A673 (cell line): ENCODE measurements around the gene RBM27. TPM values are rescaled to one million over a fixed set of nuclear protein-coding genes. Genes with fewer than 3 reads are reported as not detected.

Experiments
- BruUV-seq: library from RNA; stranded (reverse); fragments of 400-500 nt; replicated peaks from 2 replicates; lab custom pipeline; 2021; lab: Mats Ljungman, UMichigan
- CTCF ChIA-PET: fragments of 300-600 bp; sonication (Branson Sonifier 250); formaldehyde crosslinking; loops from one replicate; lab custom pipeline; 2022; ENCODE audit warnings: antibody characterized with exemption; lab: Charles Lee
- POLR2A ChIA-PET: fragments of 300-600 bp; sonication (Branson Sonifier 250); formaldehyde crosslinking; loops from one replicate; lab custom pipeline; 2022; ENCODE audit warnings: antibody characterized with exemption; ENCODE audit not compliant: low non-redundant PET; lab: Charles Lee
- DNase-seq: peaks from one replicate; pipeline ENCODE4 v3.0.0-alpha.2; 2015; ENCODE audit warnings: low spot score
- H3K27ac ChIP-seq: fragments of 200-600 bp; sonication (generic); 2 replicates; pipeline ENCODE4 v1.5.1; 2016; ENCODE audit warnings: mixed run types, low read depth, mild to moderate bottlenecking, mixed read lengths, antibody characterized with exemption, low read length; ENCODE audit not compliant: poor library complexity, severe bottlenecking
- H3K27me3 ChIP-seq: fragments of 200-600 bp; sonication (generic); replicated peaks from 2 replicates; pipeline ENCODE4 v1.6.1; 2017; ENCODE audit warnings: mixed run types, low read depth, mild to moderate bottlenecking, mixed read lengths, antibody characterized with exemption, low read length; ENCODE audit not compliant: insufficient read depth, poor library complexity
- H3K36me3 ChIP-seq: fragments of 200-600 bp; sonication (generic); 2 replicates; pipeline ENCODE4 v1.6.1; 2016; ENCODE audit warnings: mixed run types, mild to moderate bottlenecking, mixed read lengths, antibody characterized with exemption, low read length; ENCODE audit not compliant: insufficient read depth, poor library complexity, severe bottlenecking
- H3K4me1 ChIP-seq: fragments of 200-600 bp; sonication (generic); 2 replicates; pipeline ENCODE4 v1.6.1; 2017; ENCODE audit warnings: mixed run types, mild to moderate bottlenecking, mixed read lengths, antibody characterized with exemption, low read length; ENCODE audit not compliant: insufficient read depth, poor library complexity, severe bottlenecking
- H3K4me3 ChIP-seq: fragments of 200-600 bp; sonication (generic); 2 replicates; pipeline ENCODE4 v1.5.1; 2016; ENCODE audit warnings: low read depth, mixed run types, mild to moderate bottlenecking, mixed read lengths, low read length; ENCODE audit not compliant: poor library complexity, severe bottlenecking
- H3K9me3 ChIP-seq: fragments of 200-600 bp; sonication (generic); 2 replicates; pipeline ENCODE4 v1.6.1; 2016; ENCODE audit warnings: mixed run types, low read depth, mild to moderate bottlenecking, mixed read lengths, antibody characterized with exemption, low read length; ENCODE audit not compliant: poor library complexity, severe bottlenecking
- EZH2 ChIP-seq: fragments of 200-600 bp; sonication (generic); IDR thresholded peaks from 2 replicates; pipeline ENCODE4 v1.6.1; 2017; ENCODE audit warnings: borderline replicate concordance, low read depth, mild to moderate bottlenecking, mixed read lengths, antibody characterized with exemption, low read length; ENCODE audit not compliant: poor library complexity, severe bottlenecking
- intact Hi-C: fragments of 100-400 bp; cut with micrococcal nuclease; formaldehyde crosslinking; loops from one replicate; pipeline ENCODE4 v1.10.0; 2022; ENCODE audit not compliant: unreplicated experiment
- total RNA-seq: library from RNA; stranded (reverse); gene quantifications from 2 replicates; pipeline ENCODE4 v1.2.3, GENCODE V29; 2021
- TF ChIP-seq, protein P1 (sequence below): fragments of 300-800, 200-600 bp; sonication (generic); conservative IDR thresholded peaks from 2 replicates; pipeline ENCODE4 v1.5.1; 2017; ENCODE audit warnings: low read depth, mild to moderate bottlenecking, antibody characterized with exemption, low read length, moderate library complexity, mixed read lengths

RBM27 gene
- total RNA-seq, 1 experiment from 2014 or later: 33.3 TPM

DNA sequence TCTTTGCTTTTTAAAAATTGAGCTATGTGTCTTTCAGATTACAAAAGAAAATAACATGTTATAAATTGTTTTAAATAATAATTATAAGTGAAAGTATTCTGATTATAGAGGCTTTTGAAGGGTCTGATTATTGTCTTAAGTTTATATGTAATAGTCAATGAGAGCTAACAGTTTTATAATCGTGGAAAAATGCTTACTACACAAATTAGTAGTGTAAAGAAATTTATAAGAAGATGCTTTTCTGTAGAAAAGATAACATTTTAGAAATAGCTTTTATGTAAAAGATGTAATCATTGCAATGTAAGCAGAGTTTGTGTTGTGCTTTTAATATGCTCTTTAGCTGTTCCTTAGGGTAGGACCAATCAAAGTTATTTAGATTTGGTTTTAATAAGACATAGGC, 18.6 kb downstream of the RBM27 start:
- H3K36me3 ChIP-seq: peaks cover 42% of the 10 kb centered on the region
- no peak for DNase-seq
- H3K27ac ChIP-seq: no peak overlapping the region
- intact Hi-C loops: no loop called here
- H3K9me3 ChIP-seq: no peaks in the 10 kb centered on the region
- POLR2A ChIA-PET: interaction anchor here (0.6 kb wide), 1 partner anchor 15 kb away, joined by 7 read pairs; no protein-coding TSS in a partner anchor
- no peak overlapping the region for H3K4me3 ChIP-seq
- no TSS peak for BruUV-seq
- TF ChIP-seq, protein P1, sequence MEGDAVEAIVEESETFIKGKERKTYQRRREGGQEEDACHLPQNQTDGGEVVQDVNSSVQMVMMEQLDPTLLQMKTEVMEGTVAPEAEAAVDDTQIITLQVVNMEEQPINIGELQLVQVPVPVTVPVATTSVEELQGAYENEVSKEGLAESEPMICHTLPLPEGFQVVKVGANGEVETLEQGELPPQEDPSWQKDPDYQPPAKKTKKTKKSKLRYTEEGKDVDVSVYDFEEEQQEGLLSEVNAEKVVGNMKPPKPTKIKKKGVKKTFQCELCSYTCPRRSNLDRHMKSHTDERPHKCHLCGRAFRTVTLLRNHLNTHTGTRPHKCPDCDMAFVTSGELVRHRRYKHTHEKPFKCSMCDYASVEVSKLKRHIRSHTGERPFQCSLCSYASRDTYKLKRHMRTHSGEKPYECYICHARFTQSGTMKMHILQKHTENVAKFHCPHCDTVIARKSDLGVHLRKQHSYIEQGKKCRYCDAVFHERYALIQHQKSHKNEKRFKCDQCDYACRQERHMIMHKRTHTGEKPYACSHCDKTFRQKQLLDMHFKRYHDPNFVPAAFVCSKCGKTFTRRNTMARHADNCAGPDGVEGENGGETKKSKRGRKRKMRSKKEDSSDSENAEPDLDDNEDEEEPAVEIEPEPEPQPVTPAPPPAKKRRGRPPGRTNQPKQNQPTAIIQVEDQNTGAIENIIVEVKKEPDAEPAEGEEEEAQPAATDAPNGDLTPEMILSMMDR: no peak
- TF ChIP-seq EZH2: no peak
- H3K4me1 ChIP-seq: no peaks in the 10 kb centered on the region
- CTCF ChIA-PET: no interaction called here
- H3K27me3 ChIP-seq: no peaks in the 10 kb centered on the region

DNA sequence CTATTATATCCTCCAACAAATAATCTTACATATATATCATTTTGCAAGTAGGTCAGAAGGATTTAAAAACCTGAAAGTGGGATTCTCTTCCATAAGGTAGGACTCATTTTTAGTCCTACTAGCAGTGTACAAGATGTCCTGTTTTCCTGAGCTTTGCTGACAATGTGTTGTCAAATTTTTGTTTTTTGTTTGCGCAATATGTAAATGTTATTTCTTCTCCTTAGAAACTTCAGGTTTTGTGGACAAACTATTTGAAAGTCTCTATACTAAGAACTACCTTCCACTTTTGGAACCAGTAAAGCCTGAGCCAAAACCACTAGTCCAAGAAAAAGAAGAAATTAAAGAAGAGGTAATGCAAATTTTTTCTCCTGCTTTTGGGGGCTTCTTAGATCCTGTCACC, 19.8 kb downstream of the RBM27 start:
- BruUV-seq: no TSS peak
- intact Hi-C loops: no loop called here
- peaks cover 46% of the 10 kb centered on the region for H3K36me3 ChIP-seq

DNA sequence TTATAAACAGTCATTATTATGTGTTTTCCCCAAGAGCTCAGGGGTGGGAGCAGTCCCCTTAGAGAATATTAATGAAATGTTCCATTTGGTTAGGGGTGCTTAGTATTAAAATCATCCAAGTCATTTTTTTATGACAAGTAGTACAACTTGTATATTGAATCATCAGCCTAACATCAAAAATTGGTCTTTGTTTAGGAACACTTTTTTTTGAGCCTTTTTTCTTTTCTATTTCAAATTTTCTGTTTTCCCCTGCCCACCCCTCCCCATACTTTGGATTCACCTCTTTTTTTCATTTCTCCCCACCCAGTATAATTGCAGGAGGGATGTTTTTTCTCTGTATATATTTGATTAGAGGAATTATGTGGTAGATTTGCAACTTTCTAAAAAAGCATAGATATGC, 25.8 kb downstream of the RBM27 start:
- no peak for DNase-seq
- no peaks in the 10 kb centered on the region for H3K27me3 ChIP-seq
- ChIA-PET CTCF (no interaction called here), POLR2A (no interaction called here)
- TF ChIP-seq, protein P1: no peak
- TF ChIP-seq EZH2: no peak
- no peaks in the 10 kb centered on the region for H3K9me3 ChIP-seq
- no peak overlapping the region for H3K27ac ChIP-seq
- BruUV-seq: no TSS peak
- H3K36me3 ChIP-seq: peaks cover 78% of the 10 kb centered on the region
- no peak overlapping the region for H3K4me3 ChIP-seq
- intact Hi-C loops: no loop called here
- H3K4me1 ChIP-seq: no peaks in the 10 kb centered on the region

More for the DNA sequence above, 19.8 kb downstream of the RBM27 start:
- CTCF ChIA-PET: no interaction called here
- Histone ChIP-seq H3K27me3 (no peaks in the 10 kb centered on the region), H3K4me3 (no peak overlapping the region), H3K4me1 (no peaks in the 10 kb centered on the region), H3K27ac (no peak overlapping the region), H3K9me3 (no peaks in the 10 kb centered on the region)
- no peak for TF ChIP-seq EZH2
- TF ChIP-seq, protein P1: no peak
- POLR2A ChIA-PET: no interaction called here
- no peak for DNase-seq
